GM20431 (cell line): ENCODE measurements around the gene CFAP97.
"Not testable (repeated sequence)": the region's sequence is repeated elsewhere in the genome, so short reads cannot be mapped to it uniquely, and the experiment has no call there.

Source experiments
- in situ Hi-C: fragments of 300-500 bp; cut with MseI, MboI; formaldehyde crosslinking; loops from one replicate; pipeline ENCODE4 v1.15.0; 2020; ENCODE audit warnings: low sequenced_read_pairs; ENCODE audit not compliant: unreplicated experiment

Gene CFAP97

GRCh38 chr4:185203486-185204237 lies at the start of gene CFAP97:
Gene CFAP97, minus strand, starts transcription at chr4:185204000. Its CDS starts 12,804 bp downstream, at chr4:185191196.
- in situ Hi-C loops = no loop called here

GRCh38 chr4:185249105-185249504 lies 45.3 kb upstream of the CFAP97 start:
- in situ Hi-C loops = no loop called here

GRCh38 chr4:185248393-185249039 lies 44.7 kb upstream of the CFAP97 start:
- in situ Hi-C loops = no loop called here

- in situ Hi-C loops = no loop called here
Observed at GRCh38 chr4:185247151-185247550, 43.4 kb upstream of the CFAP97 start.

GRCh38 chr4:185246453-185246852 lies 42.7 kb upstream of the CFAP97 start:
- in situ Hi-C loops = no loop called here

GRCh38 chr4:185244763-185245162 lies 41.0 kb upstream of the CFAP97 start:
- in situ Hi-C loops = no loop called here

- in situ Hi-C loops = no loop called here
Observed at GRCh38 chr4:185243879-185244278, 40.1 kb upstream of the CFAP97 start.

GRCh38 chr4:185242749-185243533 lies 39.1 kb upstream of the CFAP97 start:
- in situ Hi-C loops = no loop called here

- in situ Hi-C loops = not testable (repeated sequence)
Observed at GRCh38 chr4:185240486-185240885, 36.7 kb upstream of the CFAP97 start.

- in situ Hi-C loops = no loop called here
Observed at GRCh38 chr4:185238750-185239149, 35.0 kb upstream of the CFAP97 start.

- in situ Hi-C loops = no loop called here
Observed at GRCh38 chr4:185238215-185238681, 34.4 kb upstream of the CFAP97 start.

- in situ Hi-C loops = no loop called here
Observed at GRCh38 chr4:185237175-185237574, 33.4 kb upstream of the CFAP97 start.

- in situ Hi-C loops = no loop called here
Observed at GRCh38 chr4:185235843-185236503, 32.2 kb upstream of the CFAP97 start.

- in situ Hi-C loops = no loop called here
Observed at GRCh38 chr4:185235119-185235842, 31.5 kb upstream of the CFAP97 start.

GRCh38 chr4:185232370-185232769 lies 28.6 kb upstream of the CFAP97 start:
- in situ Hi-C loops = no loop called here

GRCh38 chr4:185229021-185229818 lies 25.4 kb upstream of the CFAP97 start:
- in situ Hi-C loops = no loop called here

GRCh38 chr4:185227713-185228278 lies 24.0 kb upstream of the CFAP97 start:
- in situ Hi-C loops = no loop called here

- in situ Hi-C loops = no loop called here
Observed at GRCh38 chr4:185227131-185227551, 23.3 kb upstream of the CFAP97 start.
